Aorta (tissue), 5 donors: ENCODE results near the gene UPK3BL2. TPM values are rescaled to one million over a fixed set of nuclear protein-coding genes. Genes with fewer than 3 reads are reported as not detected.
"Not testable (repeated sequence)": the region's sequence is repeated elsewhere in the genome, so short reads cannot be mapped to it uniquely, and the experiment has no call there.

Source experiments
- ATAC-seq: fragments of 200-7000 bp; cut with Tn5 transposase; one replicate; pipeline ENCODE4 v1.9.1; 2022; ENCODE audit warnings: moderate library complexity; ENCODE audit not compliant: low FRiP score
- DNase-seq, 2 donors: peaks; one replicate each; pipeline ENCODE4 v3.0.0-alpha.2; 2020
- H3K27ac ChIP-seq, 2 donors: one replicate each; pipeline ENCODE4 v1.5.1; 2013; ENCODE audit warnings: low read length in 2 of 2, mild to moderate bottlenecking in 2 of 2, moderate library complexity in 2 of 2, control low read depth in 1 of 2, inconsistent platforms in 1 of 2, low read depth in 1 of 2
- H3K27me3 ChIP-seq, 2 donors: one replicate each; pipeline ENCODE4 v1.6.1; 2013; ENCODE audit warnings: control low read depth in 1 of 2, low read length in 1 of 2, mild to moderate bottlenecking in 1 of 2, moderate library complexity in 1 of 2; ENCODE audit not compliant: insufficient read depth in 2 of 2, control insufficient read depth in 1 of 2
- H3K36me3 ChIP-seq, 2 donors: one replicate each; pipeline ENCODE4 v1.6.1; 2013; ENCODE audit warnings: control low read depth in 1 of 2, low read length in 1 of 2, mild to moderate bottlenecking in 1 of 2; ENCODE audit not compliant: insufficient read depth in 2 of 2, control insufficient read depth in 1 of 2
- H3K4me1 ChIP-seq, 2 donors: one replicate each; pipeline ENCODE4 v1.6.1; 2013; ENCODE audit warnings: low read length in 2 of 2, control low read depth in 1 of 2, mild to moderate bottlenecking in 1 of 2, moderate library complexity in 1 of 2; ENCODE audit not compliant: insufficient read depth in 2 of 2, control insufficient read depth in 1 of 2
- H3K4me3 ChIP-seq, 2 donors: one replicate each; pipeline ENCODE4 v1.5.1; 2013; ENCODE audit warnings: low read length in 2 of 2, control low read depth in 1 of 2, mild to moderate bottlenecking in 1 of 2
- H3K9me3 ChIP-seq: one replicate; pipeline ENCODE4 v1.6.1; 2013; ENCODE audit warnings: mild to moderate bottlenecking, low read length; ENCODE audit not compliant: control insufficient read depth
- WGBS, 2 donors: extraction: QIAGEN DNeasy Blood & Tissue Kit; methylation state at CpG; one replicate each; pipeline ENCODE4 v1.1.7; 2013; 5-methylcytosine and 5-hydroxymethylcytosine counted together
- intact Hi-C, 2 donors: fragments of 100-400 bp; cut with DNase I; formaldehyde crosslinking; loops; one replicate each; pipeline versions ENCODE4 v1.14.2 to v1.15.0; 2022
- polyA plus RNA-seq, 2 donors: library from polyadenylated mRNA; stranded (reverse); fragments of 200-250 nt; gene quantifications; one replicate each; pipeline ENCODE4 v1.2.3, GENCODE V29; 2013
- total RNA-seq, 2 donors: library from RNA; stranded (reverse); fragmentation: NEBNext Ultra II Directional; extraction: Animal tissue kit (Norgen Biotek cat#: 25700); gene quantifications; one replicate each; pipeline ENCODE4 v1.2.1, GENCODE V29; 2021
- donor health status: healthy with polysubstance abuse.
- donor health status: Bipolar disorder and iron deficiency.
- donor health status: DM: no; HTN: no; CAD: no.
- donor health status: DM: no; HTN: no; CAD: no.
- donor health status: DM: yes; HTN: yes; CAD: no.

Gene UPK3BL2
- total and polyA plus RNA-seq, 4 donors: 4.0 to 41.7 (median 23.5) TPM

DNA sequence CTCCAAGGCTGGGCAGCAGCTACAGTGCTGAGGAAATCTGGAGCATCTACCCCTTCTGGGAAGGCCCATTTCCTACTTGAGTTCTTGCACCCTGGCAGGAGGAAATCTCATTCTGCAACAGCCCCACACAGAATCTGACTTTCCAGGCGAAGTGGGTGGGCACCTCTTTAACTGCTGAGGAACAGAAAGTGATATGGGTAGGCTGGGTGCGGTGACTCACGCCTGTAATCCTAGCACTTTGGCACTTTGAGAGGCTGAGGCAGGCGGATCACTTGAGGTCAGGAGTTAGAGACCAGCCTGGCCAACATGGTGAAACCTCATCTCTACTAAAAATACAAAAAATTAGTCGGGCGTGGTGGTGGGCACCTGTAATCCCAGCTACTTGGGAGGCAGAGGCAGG is 31.1 kb upstream of the UPK3BL2 start:
- H3K9me3 ChIP-seq, H3K27ac ChIP-seq, ATAC-seq, intact Hi-C loops, H3K27me3 ChIP-seq, DNase-seq, H3K4me3 ChIP-seq, H3K4me1 ChIP-seq, H3K36me3 ChIP-seq: not testable (repeated sequence)
- WGBS, 2 donors: no CpG with 5 or more reads among the region's 6 CpGs

DNA sequence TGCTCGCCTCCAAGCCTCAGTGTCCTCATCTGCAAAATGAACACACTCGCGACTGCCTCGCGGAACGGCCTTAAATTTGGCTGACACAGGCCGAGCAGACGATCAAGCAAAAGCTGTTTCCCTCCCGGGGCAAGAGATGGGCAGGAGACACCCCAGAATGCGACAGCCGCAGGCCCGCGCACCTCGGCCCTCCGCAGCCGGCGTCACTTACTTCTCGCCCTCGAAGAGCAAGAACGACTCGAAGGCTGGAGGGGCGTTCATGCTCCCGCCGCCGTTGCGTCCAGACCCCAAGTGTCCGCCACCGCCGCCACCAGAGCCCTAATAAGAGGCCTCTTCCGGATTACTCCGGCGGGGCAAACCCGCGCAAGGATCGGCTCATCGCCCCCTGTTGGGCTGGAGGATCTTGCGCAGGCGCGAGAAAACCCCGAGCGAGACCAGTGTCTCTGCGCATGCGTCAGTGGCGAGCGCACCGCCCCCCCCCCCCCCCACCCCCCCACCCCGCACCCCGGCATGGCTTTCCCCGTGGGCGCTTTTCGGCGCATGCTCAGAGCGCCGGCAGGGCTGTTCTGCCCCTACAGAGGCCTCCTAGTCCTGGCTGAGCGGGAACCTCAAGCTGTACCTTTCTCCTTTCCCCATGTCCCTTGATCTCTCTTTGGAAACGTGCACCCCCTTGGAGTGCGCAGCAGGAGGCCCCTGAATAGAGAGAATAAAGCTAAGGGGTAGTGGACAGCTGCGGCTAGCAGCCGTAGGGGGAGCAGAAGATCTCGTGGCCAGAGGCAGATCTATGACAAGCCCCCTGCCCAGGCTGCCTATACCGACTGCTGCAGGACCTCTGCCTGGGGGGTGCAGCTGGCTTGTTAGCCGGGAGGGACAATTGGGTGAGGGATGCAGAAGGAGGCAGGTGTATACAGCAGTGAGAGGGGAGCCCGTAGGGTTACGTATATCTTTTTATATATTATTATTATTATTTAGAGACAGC is 29.1 kb upstream of the UPK3BL2 start, which contains the start of gene POLR2J3:
Gene POLR2J3 (minus strand): TSS at position 323 of the 979 bp plus-strand sequence. CDS start 62 bp downstream, at position 261.
- intact Hi-C loops, H3K9me3 ChIP-seq, H3K4me1 ChIP-seq, H3K36me3 ChIP-seq, H3K27ac ChIP-seq, H3K27me3 ChIP-seq: not testable (repeated sequence)
- DNase-seq: peak; percentile 98 to 100
- H3K4me3 ChIP-seq: peak within 1 kb of the TSS; percentile 34 to 64
- WGBS, 2 donors: 0 to 1% methylated on average over 47 to 54 of the region's 64 CpGs
- peak; percentile 99 for ATAC-seq

DNA sequence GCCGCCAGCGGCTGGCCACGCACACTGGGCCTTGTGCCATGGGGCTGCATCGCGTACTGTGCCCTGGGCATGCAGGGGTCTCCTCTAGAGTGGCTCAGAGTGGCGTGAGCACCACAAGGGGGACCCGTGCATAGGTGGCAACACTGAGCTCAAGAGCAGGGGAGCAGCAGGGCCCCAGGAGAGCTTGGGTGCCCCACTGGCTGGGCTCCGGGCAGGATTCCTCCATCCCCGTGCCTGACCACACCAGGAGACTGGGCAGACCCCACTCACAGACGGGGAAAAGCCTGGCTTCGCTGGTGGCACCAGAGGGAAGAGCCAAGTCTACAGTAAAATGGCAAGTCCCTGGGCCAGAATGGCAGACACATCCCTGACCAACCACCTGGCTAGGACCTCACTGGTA is 25.1 kb upstream of the UPK3BL2 start:
- H3K36me3 ChIP-seq, H3K9me3 ChIP-seq, H3K27ac ChIP-seq, ATAC-seq, H3K4me1 ChIP-seq, H3K27me3 ChIP-seq, intact Hi-C loops, DNase-seq, H3K4me3 ChIP-seq: not testable (repeated sequence)
- WGBS, 2 donors: 84 to 90% methylated on average over 4 of the region's 11 CpGs

DNA sequence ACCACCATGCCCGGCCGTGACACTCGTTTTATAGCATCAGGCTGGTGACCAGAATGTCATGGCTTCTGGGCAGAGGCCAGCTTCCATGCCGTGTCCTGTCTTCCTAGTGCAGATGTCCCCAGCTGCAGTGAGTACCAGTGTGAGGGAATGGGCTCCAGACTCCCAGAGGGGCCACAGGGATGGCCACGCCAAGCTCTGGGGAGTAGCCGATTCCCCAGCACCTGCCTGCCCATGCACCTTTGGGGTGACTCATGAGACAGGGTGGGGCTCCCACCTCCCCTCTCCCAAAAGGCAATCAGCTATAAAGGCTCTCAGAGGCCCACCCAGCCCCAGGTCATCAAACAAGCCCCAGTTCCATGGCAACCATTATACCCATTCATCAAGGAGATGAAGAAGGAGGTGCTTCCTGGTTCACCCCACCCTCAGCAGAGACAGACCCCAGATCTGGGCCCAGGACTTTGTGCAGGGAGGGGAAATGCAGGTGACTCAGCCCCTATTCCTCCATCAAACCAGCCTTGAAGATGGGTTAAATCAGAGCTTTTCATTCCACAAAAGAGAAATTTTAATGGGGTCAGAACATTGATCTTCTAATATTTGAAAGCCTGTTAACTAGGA is 7.4 kb upstream of the UPK3BL2 start, which contains the start of gene SPDYE2:
Gene SPDYE2 (plus strand): TSS at position 419 of the 615 bp plus-strand sequence. CDS start 2,030 bp downstream, outside the sequence.
- H3K36me3 ChIP-seq, H3K4me3 ChIP-seq, H3K4me1 ChIP-seq, DNase-seq, H3K9me3 ChIP-seq, H3K27ac ChIP-seq, intact Hi-C loops, H3K27me3 ChIP-seq: not testable (repeated sequence)
- peak; percentile 64 for ATAC-seq
- WGBS, 2 donors: no CpG with 5 or more reads among the region's 6 CpGs

DNA sequence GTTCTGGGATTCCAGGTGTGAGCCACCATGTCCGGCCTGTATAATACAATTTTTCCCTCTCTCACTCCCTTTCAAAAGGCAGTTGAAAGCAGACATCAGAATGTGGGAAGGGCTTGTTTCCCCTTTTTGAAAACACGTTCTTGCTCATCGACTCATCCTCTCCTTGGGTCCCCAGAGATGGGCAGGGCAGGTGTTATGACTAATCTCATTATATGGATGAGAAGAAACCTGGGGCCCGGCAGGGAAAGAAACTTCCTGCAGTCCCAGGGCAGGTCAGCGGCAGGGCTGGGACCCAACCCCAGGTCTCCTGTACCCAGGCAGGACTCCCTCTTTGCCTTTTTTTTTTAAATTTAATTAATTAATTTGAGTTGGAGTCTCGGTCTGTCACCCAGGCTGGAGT is 2.9 kb upstream of the UPK3BL2 start:
- DNase-seq, H3K27me3 ChIP-seq, H3K9me3 ChIP-seq, H3K4me1 ChIP-seq, H3K4me3 ChIP-seq, H3K36me3 ChIP-seq, H3K27ac ChIP-seq, intact Hi-C loops, ATAC-seq: not testable (repeated sequence)
- 100% methylated on average over 1 of the region's 6 CpGs for WGBS, 2 donors

DNA sequence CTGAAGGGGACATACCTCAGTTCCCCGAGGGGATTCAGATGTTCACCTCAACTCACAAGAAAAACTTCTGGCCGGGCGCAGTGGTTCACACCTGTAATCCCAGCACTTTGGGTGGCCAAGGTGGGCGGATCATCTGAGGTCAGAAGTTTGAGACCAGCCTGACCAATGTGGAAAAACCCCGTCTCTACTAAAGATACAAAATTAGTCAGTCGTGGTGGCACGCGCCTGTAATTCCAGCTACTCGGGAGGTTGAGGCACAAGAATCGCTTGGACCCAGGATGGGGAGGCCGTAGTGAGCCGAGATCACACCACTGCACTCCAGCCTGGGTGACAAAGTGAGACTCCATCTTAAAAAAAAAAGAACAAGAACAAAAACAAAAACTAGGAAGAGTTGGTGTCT is 1.8 kb upstream of the UPK3BL2 start:
- ATAC-seq, H3K27ac ChIP-seq, H3K4me1 ChIP-seq, H3K27me3 ChIP-seq, H3K36me3 ChIP-seq, H3K4me3 ChIP-seq, DNase-seq, H3K9me3 ChIP-seq, intact Hi-C loops: not testable (repeated sequence)
- WGBS, 2 donors: 93 to 96% methylated on average over 8 of the region's 12 CpGs

DNA sequence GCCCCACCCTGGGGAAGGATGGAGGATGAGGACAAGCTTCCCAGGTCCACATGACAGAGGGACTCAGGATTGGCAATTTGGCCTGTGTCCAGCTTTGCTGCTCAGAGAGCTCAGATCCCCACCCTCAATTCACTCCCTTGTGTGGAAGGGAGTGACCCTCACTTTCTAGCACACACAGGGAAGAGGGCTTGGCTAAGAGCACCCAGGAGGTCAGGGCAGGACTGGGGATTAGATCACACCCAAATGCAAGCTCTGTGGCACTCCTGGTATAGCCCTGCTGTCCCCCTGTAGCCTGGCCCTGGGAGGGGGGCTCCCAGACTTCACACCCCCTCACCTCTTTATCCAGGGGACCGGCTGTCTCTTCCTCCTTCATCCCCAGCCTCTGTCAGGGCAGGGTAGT is 876 bp upstream of the UPK3BL2 start:
- H3K27ac ChIP-seq, H3K4me1 ChIP-seq, H3K27me3 ChIP-seq, intact Hi-C loops, DNase-seq, H3K4me3 ChIP-seq, ATAC-seq, H3K9me3 ChIP-seq, H3K36me3 ChIP-seq: not testable (repeated sequence)
- no CpG with 5 or more reads among the region's 1 CpG for WGBS, 2 donors

DNA sequence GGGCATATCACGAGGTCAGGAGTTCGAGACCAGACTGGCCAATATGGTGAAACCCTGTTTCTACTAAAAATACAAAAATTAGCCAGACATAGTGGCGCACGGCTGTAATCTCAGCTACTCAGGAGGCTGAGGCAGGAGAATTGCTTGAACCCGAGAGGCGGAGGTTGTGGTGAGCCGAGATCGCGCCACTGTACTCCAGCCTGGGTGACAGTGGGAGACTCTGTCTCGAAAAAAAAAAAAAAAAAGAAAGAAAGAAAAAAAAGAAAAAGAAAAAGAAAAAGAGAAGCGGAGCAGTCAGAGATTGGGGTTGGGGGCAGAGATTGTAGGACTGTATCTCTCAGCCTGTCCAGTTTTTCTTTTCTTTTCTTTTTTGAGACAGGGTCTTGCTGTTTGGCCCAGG is 725 bp downstream of the UPK3BL2 start:
- H3K36me3 ChIP-seq, H3K4me3 ChIP-seq, intact Hi-C loops, H3K9me3 ChIP-seq, ATAC-seq, H3K4me1 ChIP-seq, H3K27me3 ChIP-seq, H3K27ac ChIP-seq: not testable (repeated sequence)
- DNase-seq: peak in 1 of 2 donors; percentile 37
- WGBS, 2 donors: 93 to 94% methylated on average over 7 of the region's 11 CpGs
